Naive B cell (primary cell): Measurements from ENCODE around the gene LRRC1. TPM values are rescaled to one million over a fixed set of nuclear protein-coding genes. Genes with fewer than 3 reads are reported as not detected.

Source experiments
- ATAC-seq, 2 donors: fragments of 150-1000 bp; cut with Tn5 transposase; 2 replicates each; pipeline ENCODE4 v1.10.0; 2021; ENCODE audit warnings: low read depth in 2 of 2, mild to moderate bottlenecking in 2 of 2, moderate library complexity in 2 of 2
- DNase-seq: peaks from one replicate; pipeline ENCODE4 v3.0.0; 2022
- H3K27ac Mint-ChIP-seq, 6 donors: one replicate each; pipeline ENCODE4 v1.8.0; 2020 to 2022; ENCODE audit warnings: mild to moderate bottlenecking in 6 of 6, mixed read lengths in 6 of 6, moderate library complexity in 5 of 6, inconsistent platforms in 2 of 6
- H3K27me3 Mint-ChIP-seq, 3 donors: one replicate each; pipeline ENCODE4 v1.8.0; 2021 to 2022; ENCODE audit warnings: mixed read lengths in 3 of 3, mild to moderate bottlenecking in 1 of 3
- H3K36me3 Mint-ChIP-seq, 2 donors: one replicate each; pipeline ENCODE4 v1.8.0; 2020 to 2022; ENCODE audit warnings: mixed read lengths in 2 of 2, inconsistent platforms in 1 of 2, mild to moderate bottlenecking in 1 of 2
- H3K4me1 Mint-ChIP-seq, 3 donors: one replicate each; pipeline ENCODE4 v1.8.0; 2020 to 2022; ENCODE audit warnings: mixed read lengths in 3 of 3, inconsistent platforms in 1 of 3, mild to moderate bottlenecking in 1 of 3, moderate library complexity in 1 of 3
- H3K4me3 Mint-ChIP-seq, 8 donors: one replicate each; pipeline ENCODE4 v1.8.0; 2020 to 2022; ENCODE audit warnings: mild to moderate bottlenecking in 8 of 8, mixed read lengths in 8 of 8, moderate library complexity in 8 of 8, inconsistent platforms in 2 of 8
- H3K9me3 Mint-ChIP-seq, 7 donors: one replicate each; pipeline ENCODE4 v1.8.0; 2020 to 2022; ENCODE audit warnings: mixed read lengths in 7 of 7, mild to moderate bottlenecking in 5 of 7, inconsistent platforms in 2 of 7, moderate library complexity in 1 of 7
- polyA plus RNA-seq, 6 donors: library from polyadenylated mRNA; unstranded; fragments of 300-500 nt; fragmentation: Illumina TruSeq; gene quantifications; one replicate each; pipeline ENCODE4 v1.2.3, GENCODE V29; 2021; ENCODE audit warnings: low read depth in 6 of 6

LRRC1 gene
- polyA plus RNA-seq, 6 donors from 2014 or later = 1.8 to 7.1 (median 3.7) TPM

GRCh38 chr6:53811082-53811481 lies 16.3 kb downstream of the LRRC1 start:
- Mint-ChIP-seq H3K27me3 (no peaks in the 10 kb centered on the region), H3K4me1 (peaks cover 30 to 35% (median 32%) of the 10 kb centered on the region in 3 donors), H3K4me3 (no peak overlapping the region), H3K9me3 (peaks cover 0 to 2% (median 0%) of the 10 kb centered on the region in 7 donors), H3K27ac (peak overlapping the region in 3 of 6 donors; percentile 10 to 38 (median 15)), H3K36me3 (peaks cover 0 to 7% of the 10 kb centered on the region in 2 donors)
- DNase-seq (no peak), ATAC-seq (no peak)

GRCh38 chr6:53811746-53812145 lies 16.9 kb downstream of the LRRC1 start:
- Mint-ChIP-seq H3K36me3 (peaks cover 0 to 7% of the 10 kb centered on the region in 2 donors), H3K27ac (peak overlapping the region in 1 of 6 donors; percentile 23), H3K4me1 (peaks cover 30 to 35% (median 32%) of the 10 kb centered on the region in 3 donors), H3K9me3 (peaks cover 0 to 2% (median 0%) of the 10 kb centered on the region in 7 donors), H3K4me3 (no peak overlapping the region), H3K27me3 (no peaks in the 10 kb centered on the region)
- DNase-seq (no peak), ATAC-seq (no peak)

- ATAC-seq = no peak
- DNase-seq = no peak
- Mint-ChIP-seq H3K27me3 (no peaks in the 10 kb centered on the region), H3K4me1 (peaks cover 24 to 28% (median 25%) of the 10 kb centered on the region in 3 donors), H3K9me3 (peaks cover 0 to 2% (median 0%) of the 10 kb centered on the region in 7 donors), H3K36me3 (peaks cover 0 to 7% of the 10 kb centered on the region in 2 donors), H3K4me3 (peak overlapping the region in 2 of 8 donors; percentile 9 to 17), H3K27ac (no peak overlapping the region)
Observed at GRCh38 chr6:53813096-53813495, 18.3 kb downstream of the LRRC1 start.

- H3K4me3 Mint-ChIP-seq = no peak overlapping the region
- no peaks in the 10 kb centered on the region for H3K27me3 Mint-ChIP-seq
- no peak for DNase-seq
- peaks cover 20 to 32% (median 25%) of the 10 kb centered on the region in 3 donors for H3K4me1 Mint-ChIP-seq
- peaks cover 0 to 7% of the 10 kb centered on the region in 2 donors for H3K36me3 Mint-ChIP-seq
- H3K27ac Mint-ChIP-seq = peak overlapping the region in 1 of 6 donors; percentile 37
- ATAC-seq = no peak
- peaks cover 0 to 2% (median 0%) of the 10 kb centered on the region in 7 donors for H3K9me3 Mint-ChIP-seq
Observed at GRCh38 chr6:53813801-53814200, 19.0 kb downstream of the LRRC1 start.

GRCh38 chr6:53814353-53814752 lies 19.5 kb downstream of the LRRC1 start:
- Mint-ChIP-seq H3K27me3 (no peaks in the 10 kb centered on the region), H3K4me1 (peaks cover 24 to 36% (median 27%) of the 10 kb centered on the region in 3 donors)
- DNase-seq = no peak

GRCh38 chr6:53815381-53816119 lies 20.7 kb downstream of the LRRC1 start:
- Mint-ChIP-seq H3K36me3 (peaks cover 0 to 7% of the 10 kb centered on the region in 2 donors), H3K27ac (peak overlapping the region in 2 of 6 donors; percentile 9 to 26), H3K4me1 (peaks cover 22 to 36% (median 27%) of the 10 kb centered on the region in 3 donors), H3K27me3 (no peaks in the 10 kb centered on the region), H3K9me3 (peaks cover 0 to 2% (median 0%) of the 10 kb centered on the region in 7 donors), H3K4me3 (no peak overlapping the region)
- DNase-seq (no peak), ATAC-seq (no peak)

More at GRCh38 chr6:53814353-53814752, 19.5 kb downstream of the LRRC1 start:
- Mint-ChIP-seq H3K9me3 (peaks cover 0 to 2% (median 0%) of the 10 kb centered on the region in 7 donors), H3K4me3 (no peak overlapping the region), H3K36me3 (peaks cover 0 to 7% of the 10 kb centered on the region in 2 donors), H3K27ac (peak overlapping the region in 1 of 6 donors; percentile 37)
- ATAC-seq = no peak

GRCh38 chr6:53818858-53819609 lies 24.2 kb downstream of the LRRC1 start:
- Mint-ChIP-seq H3K4me3 (no peak overlapping the region), H3K4me1 (peaks cover 9 to 20% (median 9%) of the 10 kb centered on the region in 3 donors), H3K9me3 (no peaks in the 10 kb centered on the region), H3K27ac (peak overlapping the region in 1 of 6 donors; percentile 76), H3K36me3 (no peaks in the 10 kb centered on the region), H3K27me3 (no peaks in the 10 kb centered on the region)
- no peak for ATAC-seq
- no peak for DNase-seq

GRCh38 chr6:53822401-53823125 lies 27.8 kb downstream of the LRRC1 start:
- no peak for DNase-seq

GRCh38 chr6:53824714-53825113 lies 29.9 kb downstream of the LRRC1 start:
- ATAC-seq (no peak), DNase-seq (no peak)
- Mint-ChIP-seq H3K4me3 (peak overlapping the region in 1 of 8 donors; percentile 8), H3K36me3 (no peaks in the 10 kb centered on the region), H3K27me3 (no peaks in the 10 kb centered on the region), H3K9me3 (no peaks in the 10 kb centered on the region), H3K27ac (no peak overlapping the region), H3K4me1 (peaks cover 27 to 43% (median 28%) of the 10 kb centered on the region in 3 donors)

More at GRCh38 chr6:53822401-53823125, 27.8 kb downstream of the LRRC1 start:
- Mint-ChIP-seq H3K36me3 (no peaks in the 10 kb centered on the region), H3K9me3 (no peaks in the 10 kb centered on the region), H3K27me3 (no peaks in the 10 kb centered on the region), H3K4me3 (no peak overlapping the region), H3K4me1 (peaks cover 27 to 41% (median 32%) of the 10 kb centered on the region in 3 donors), H3K27ac (peak overlapping the region in 1 of 6 donors; percentile 36)
- ATAC-seq = no peak

- Mint-ChIP-seq H3K4me3 (peak overlapping the region in 1 of 8 donors; percentile 2), H3K27me3 (no peaks in the 10 kb centered on the region), H3K4me1 (peaks cover 27 to 43% (median 28%) of the 10 kb centered on the region in 3 donors), H3K36me3 (no peaks in the 10 kb centered on the region), H3K27ac (peak overlapping the region in 1 of 6 donors; percentile 7), H3K9me3 (no peaks in the 10 kb centered on the region)
- ATAC-seq (no peak), DNase-seq (no peak)
Observed at GRCh38 chr6:53825532-53826321, 30.9 kb downstream of the LRRC1 start.

GRCh38 chr6:53827531-53827930 lies 32.7 kb downstream of the LRRC1 start:
- no peaks in the 10 kb centered on the region for H3K27me3 Mint-ChIP-seq
- peaks cover 27 to 48% (median 28%) of the 10 kb centered on the region in 3 donors for H3K4me1 Mint-ChIP-seq
- no peak overlapping the region for H3K27ac Mint-ChIP-seq
- H3K4me3 Mint-ChIP-seq = no peak overlapping the region
- ATAC-seq (no peak), DNase-seq (no peak)
- H3K9me3 Mint-ChIP-seq = no peaks in the 10 kb centered on the region
- no peaks in the 10 kb centered on the region for H3K36me3 Mint-ChIP-seq

GRCh38 chr6:53828215-53828614 lies 33.4 kb downstream of the LRRC1 start:
- ATAC-seq = no peak
- H3K27ac Mint-ChIP-seq = peak overlapping the region in 1 of 6 donors; percentile 18
- no peaks in the 10 kb centered on the region for H3K36me3 Mint-ChIP-seq
- no peak for DNase-seq
- peaks cover 31 to 53% (median 32%) of the 10 kb centered on the region in 3 donors for H3K4me1 Mint-ChIP-seq
- no peaks in the 10 kb centered on the region for H3K9me3 Mint-ChIP-seq
- H3K4me3 Mint-ChIP-seq = no peak overlapping the region
- no peaks in the 10 kb centered on the region for H3K27me3 Mint-ChIP-seq
